Activated CD4-positive, alpha-beta T cell treated with anti-CD3 and anti-CD28 coated beads, Interleukin-2, amount 50 U/mL, for 16 hours (primary cell): ENCODE results near the gene TOR4A.

Experiments used
- DNase-seq: peaks from one replicate; pipeline ENCODE4 v3.0.0-alpha.2; 2020

The TOR4A gene

DNA sequence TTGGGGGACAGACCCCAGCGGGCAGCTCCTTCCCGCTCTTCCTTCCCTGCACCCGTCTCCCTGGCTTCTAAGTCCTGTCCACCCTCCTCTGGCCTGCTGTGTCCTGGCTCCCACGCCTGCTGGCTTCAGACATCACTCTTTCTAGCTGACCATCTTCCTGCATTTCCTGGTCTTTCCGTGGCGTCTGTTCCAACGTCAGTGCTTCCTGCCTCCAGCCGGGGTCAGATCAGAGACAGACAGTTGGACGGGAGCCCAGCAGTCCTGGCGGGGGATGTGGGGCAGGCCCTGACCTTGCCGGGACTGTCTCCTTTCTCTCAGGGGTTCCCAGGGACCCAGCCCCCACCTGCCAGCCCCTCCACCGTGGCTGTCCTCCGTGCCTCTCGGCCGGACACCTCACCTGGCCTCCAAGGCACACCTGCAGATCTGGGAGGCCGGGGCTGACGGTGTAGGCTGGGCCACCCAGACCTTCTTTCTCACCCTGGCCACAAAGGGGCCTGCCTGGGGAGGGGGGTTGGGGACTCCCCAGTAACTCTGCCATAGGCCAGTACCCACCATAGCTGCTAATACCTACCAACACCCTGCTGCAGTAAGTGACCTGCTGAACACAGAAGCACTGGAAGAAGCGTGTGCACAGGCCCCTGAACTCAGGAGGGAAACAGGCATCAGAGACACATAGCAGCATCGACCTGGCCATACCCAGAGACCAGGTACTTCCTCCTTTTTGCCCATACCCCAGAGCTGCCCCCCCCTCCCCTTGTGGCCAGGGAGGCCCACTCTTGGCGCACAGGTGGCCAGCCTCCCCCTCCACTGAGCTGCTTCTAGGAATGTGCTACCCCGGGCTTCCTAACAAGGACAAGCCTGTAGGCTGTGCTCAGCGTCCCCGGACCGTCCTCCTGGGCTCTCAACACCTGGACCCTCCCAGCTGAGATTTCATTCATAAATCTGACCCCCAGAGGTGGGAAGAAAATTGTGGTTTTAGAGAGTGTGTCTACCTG lies 19.4 kb downstream of the TOR4A start:
- no peak for DNase-seq

DNA sequence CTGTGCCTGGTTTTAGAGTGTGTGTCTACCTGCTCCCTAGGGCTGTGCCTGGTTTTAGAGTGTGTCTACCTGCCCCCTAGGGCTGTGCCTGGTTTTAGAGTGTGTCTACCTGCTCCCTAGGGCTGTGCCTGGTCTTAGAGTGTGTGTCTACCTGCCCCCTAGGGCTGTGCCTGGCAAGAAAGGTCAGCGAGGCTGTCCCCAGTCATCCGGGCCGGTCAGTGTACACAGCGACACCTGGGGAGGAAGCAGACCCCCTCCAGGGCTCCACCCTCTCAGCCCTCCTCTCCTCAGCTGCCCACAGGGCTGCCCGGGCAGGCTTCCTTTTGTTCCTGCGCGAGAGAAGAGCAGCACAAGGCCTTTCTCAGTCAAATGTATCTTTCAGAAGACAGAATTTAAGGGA lies 20.4 kb downstream of the TOR4A start:
- no peak for DNase-seq

DNA sequence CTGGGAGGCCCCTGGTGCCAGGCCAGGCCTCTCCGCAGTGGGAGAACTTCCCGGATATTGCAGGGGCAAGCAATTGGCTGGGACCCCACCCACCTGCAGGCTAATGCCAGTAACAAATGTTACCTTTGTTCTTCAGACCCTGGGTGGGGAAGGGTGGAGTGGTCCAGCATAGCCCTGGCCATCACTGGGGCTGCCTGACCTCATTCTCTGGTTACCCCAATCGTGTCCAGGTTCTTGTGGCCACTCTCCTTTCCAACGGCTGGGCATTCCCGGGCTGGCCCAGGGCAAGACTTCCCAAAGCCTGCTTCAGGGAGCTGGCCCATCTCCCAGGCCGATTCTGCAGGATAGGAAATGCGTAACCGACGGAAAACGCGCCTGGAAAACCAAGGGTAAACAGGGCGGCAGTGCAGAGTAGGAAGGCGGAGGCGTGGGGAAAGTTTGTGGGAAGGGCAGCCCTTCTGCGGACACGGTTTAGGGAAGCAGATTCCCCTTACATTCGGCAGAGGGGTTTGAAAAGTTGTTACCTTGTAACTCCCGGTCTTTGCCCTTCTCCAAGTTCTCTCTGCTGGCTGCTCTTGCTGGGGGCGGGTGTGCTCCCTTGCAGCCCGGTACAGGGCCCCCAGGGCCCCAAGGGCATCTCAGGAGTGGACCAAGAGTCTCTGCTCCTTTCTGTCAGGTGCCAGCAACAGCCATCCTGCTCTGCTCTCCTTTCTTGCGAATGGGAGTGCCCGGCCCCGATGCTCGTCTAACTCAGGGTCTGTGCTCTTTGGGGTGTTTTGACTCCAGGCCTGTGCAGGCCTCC lies 21.1 kb downstream of the TOR4A start:
- DNase-seq = no peak

DNA sequence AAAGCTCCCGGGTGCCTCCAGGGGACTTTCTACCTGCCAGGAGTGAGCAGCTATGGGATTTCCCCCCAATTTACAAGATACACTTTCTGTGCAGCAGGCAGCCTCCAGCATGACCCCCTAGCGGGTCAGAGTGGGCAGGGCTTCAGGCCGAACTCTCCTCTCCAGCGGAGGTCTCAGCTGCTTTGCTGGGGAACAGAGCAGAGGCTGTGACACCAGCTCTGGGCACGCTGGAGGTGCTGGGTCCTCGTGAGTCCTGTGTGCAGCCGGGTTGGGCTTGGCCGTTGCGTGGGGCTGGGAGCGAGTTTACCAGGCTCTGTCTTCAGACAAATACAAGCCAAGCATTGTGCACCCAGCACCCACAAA lies 21.7 kb downstream of the TOR4A start:
- DNase-seq = no peak

DNA sequence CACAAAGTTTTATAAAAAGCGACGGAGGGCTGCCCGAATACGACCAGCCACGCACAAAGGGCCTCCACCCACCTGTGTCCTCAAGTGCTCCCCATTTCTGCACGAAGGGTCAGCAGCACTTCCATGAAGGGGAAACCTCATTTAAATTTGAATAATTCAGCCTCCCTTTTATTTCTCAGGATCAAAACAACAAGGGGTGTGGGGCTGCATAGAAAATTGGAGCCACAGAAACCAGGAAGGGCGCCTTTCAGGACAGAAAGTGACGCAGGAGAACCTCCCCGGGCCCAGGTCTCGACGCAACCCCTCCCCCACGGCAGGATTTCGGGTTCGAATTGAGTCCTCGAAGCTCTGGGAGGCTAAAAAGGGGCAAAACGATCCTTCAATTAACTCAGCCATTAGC lies 22.4 kb downstream of the TOR4A start:
- no peak for DNase-seq

DNA sequence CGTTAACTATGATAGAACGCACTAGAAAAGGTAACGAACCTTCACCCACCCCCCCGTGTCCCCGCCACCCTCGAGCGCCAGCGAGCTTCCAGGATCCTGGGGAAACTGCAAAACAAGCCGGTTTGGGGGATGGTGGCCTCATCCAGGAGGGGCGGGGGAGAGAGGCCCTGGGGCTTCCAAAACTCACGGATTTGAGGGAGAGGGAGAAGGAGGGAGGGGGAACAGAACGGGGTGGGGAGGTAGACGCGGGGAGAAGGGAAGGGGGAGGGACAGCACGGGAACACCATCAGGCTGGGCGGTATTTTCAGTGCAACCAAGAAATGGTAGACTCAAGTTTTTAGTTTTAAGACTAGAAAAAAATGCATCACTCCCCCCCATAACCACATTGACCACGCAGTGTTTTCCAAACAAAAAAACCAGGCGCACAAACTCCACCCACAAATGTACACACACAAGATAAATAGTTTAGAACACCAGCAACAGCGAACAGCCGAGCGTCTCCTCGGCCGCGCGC lies 23.1 kb downstream of the TOR4A start:
- DNase-seq = no peak

DNA sequence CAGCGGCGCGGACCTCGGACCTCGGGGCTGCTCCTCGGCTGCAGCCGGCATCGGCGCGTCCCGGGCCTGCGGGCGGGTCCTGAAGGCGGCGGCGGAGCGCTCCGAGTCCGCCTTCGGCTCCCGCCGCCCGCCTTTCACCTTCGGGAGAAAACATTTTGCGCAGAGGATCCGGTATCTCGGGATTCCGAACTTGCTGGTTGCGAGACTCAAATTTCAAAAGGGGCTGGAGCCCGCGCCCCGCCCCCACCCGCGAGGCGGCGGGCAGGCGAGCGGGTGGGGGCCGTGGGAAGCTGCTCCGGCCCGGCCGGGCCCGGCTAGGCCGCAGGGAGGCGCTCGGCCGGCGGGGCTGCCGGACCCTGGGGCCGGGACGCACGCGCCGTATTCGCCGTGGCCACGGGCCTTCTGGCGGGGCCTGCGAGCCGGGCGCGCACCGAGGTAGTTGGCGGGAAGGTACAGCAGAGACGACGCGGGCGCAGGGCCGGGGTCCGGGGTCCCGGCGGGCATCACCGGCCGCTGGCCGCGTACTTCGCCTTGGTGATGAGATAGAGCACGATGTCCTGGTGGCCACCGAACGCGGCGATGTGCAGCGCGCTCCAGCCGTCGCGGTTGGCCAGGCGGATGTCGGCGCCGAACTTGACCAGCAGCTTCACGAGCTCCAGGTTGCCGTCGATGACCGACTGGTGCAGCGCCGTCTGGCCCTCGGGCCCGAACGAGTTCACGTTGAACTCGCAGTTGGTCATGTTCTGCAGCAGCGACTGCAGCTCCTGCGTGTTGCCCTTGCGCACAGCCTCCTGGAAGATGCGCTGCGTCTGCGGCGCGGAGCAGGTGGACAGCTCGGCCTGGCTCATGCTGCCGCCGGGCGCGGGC lies 23.8 kb downstream of the TOR4A start:
- no peak for DNase-seq

DNA sequence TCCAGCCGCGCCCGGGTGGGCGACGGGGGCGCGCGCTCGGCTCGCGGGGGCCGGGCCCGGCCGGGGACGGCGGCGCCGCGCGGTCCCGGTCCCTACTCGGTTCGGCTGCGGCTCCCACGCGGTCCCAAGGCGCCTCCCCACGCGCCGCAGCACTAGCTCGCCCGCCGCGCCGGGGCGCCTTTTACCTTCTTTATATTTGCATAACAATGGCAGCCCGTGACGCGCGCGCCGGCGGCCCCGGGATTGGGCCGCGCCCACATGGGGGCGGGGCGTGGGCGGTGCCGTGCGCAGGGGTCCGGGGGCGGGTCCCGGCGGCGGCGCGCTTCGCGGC lies 24.6 kb downstream of the TOR4A start, which contains the start of gene NRARP:
Gene NRARP (minus strand): TSS at position 154 of the 331 bp plus-strand sequence. CDS start 343 bp downstream, outside the sequence.
- DNase-seq = peak; percentile 89

DNA sequence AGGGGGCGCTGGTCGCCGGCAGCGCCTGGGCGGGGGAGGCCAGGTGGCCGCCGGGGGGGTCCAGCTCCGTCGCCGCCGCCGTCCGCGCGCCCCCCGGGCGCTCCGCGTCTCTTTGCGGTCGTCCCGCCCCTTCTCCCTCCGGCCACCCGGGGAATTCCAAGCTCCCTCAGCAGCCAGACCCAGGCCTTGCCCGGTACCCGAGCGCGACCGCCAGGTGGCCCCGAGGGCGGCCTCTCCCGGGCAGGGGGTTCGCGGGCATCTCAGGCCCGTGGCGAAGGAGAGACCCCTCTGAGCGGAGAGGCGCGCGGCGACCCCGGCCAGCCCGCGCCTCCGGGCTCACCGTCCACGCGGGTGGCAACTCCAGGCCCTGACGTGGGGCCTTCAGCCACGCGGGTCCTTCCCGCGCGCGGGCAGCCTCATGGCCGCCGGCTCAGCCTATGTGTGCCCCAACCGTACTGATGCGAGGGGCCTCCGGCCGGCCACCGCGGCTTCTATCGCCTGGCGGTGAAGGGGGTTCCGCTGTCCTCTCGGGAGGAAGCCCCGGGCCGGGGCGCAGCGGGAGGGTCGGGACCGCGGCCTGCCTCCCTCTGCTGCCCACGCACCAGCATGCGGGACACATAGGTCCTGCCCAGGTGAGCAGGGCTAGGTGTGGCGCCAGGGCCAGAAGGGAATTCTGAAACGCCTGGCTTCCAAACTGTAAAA lies 25.1 kb downstream of the TOR4A start:
- no peak for DNase-seq

DNA sequence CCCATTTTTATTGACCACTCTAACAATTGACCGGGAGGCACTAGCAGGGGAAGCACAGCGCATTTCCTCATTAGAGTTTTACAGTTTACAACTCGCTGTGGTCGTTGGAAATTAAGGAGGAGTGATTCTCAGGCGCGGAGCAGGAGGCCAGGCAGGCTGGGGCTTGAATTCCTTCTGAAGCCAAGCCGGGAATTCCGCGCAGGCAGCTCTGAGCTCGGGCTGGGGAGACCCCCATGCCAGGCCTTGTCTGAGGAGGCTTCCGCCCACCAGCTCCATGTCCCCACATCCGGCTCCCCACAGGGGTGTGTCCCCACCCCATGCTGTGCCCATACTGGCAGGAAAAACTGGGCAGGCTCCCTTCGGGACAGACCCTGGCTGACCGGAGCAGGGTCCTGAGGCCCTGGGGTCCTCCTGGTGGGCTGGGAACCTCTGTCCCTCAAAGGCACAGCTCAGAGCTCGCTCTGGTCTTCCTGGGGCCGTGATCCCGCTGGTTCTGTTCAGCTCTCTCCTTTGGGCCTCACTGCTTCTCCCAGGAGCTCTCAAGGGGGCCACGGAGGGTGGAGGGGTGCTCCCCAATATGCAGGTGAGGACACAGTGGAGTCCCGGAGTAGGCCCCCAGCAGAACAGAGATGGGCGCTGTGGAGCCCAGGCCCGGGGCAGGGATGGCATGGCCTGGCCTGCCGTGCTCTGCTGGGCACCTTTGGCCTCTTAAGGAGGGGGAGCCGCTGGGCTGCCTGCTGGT lies 25.8 kb downstream of the TOR4A start:
- DNase-seq = no peak

DNA sequence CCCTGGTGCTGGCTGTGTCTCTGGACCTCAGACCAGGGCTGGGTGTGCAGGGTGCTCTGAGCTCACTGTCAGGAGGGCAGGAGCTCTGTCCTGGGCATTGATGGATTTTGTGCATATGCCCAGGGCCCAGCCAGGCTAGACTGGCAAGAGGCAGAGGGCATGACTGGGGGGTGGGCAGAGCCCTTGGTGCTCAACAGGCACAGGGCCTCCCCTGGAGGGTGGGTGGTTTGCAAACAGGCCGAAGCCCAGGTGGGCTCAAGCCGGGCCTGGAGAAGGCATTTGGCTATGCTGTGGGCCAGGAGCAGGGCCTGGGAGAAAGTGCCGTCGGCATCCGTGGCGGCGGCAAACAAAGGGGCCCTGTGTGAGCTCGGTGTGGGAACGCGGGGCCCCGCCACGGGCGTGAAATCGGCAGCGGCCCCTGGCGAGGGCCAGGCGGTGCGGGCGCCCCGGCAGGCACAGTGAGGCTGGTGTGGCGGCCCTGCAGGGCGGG lies 26.4 kb downstream of the TOR4A start:
- no peak for DNase-seq

DNA sequence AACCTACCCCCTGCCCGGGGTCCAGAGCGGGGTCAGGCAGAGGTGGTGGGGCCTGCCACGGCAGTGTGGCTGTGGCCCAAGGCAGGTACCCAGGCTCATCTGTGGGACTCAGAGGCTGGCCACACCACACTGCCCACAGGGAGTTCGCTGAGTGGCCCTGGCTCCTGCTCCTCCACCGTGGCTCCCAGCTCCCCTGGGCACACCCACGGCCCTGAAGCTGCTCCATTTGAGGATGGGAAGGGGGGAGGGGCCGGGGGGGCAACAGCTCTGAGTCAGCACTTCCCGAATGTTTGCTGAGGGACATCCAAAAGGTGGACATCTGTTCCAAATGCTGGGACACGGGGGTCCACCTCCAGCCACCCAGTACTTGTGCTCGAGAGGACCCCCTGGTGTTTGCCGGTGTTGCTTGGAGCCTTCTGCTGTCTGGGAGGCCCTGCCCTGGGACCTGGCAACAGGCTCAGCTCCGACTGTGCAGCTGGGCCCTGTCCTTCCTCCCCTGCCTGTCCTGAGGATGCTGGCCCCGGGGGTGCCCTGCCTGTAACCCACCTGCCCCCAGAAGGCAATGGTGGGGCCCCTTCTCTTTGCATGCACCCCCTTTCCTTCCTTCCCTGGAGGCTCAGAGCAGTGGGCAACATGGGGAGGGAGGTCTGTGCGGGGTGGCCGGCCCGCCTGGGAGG lies 27.0 kb downstream of the TOR4A start:
- DNase-seq = no peak

DNA sequence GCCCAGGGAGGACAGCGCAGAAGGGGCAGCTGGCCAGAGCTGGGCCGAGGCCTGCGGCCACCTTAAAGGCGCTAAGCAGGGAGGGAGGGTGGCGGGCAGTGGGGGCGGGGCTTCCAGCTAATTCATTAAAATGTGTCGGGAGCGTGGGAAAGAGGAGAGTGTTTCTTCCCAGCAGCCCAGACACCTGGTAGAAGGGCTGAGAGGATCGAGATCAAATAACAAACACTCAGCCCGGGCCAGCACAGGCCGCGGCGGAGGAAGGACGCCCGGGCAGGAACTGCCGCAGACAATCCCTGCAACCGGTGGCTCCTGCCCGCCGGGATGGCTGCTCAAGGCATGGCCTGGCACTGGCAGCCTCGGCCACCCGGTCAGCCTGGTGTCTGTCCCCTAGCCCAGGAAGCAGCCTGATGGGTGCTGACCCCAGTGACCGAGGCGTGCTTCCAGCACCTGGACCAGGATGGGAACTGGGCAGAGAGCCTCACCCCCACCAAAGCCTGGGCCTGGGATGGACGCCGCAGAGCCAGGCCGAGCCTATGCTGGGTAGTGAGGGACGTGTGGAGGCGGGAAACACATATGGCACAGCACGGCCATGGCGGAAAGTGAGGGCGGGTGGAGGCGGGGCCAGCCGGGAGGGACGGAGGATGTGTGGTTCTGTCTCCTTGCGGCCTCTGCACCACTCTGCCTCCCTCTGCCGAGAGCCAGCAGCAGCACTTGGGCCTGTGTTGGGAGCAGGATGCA lies 27.7 kb downstream of the TOR4A start:
- DNase-seq = peak; percentile 70

DNA sequence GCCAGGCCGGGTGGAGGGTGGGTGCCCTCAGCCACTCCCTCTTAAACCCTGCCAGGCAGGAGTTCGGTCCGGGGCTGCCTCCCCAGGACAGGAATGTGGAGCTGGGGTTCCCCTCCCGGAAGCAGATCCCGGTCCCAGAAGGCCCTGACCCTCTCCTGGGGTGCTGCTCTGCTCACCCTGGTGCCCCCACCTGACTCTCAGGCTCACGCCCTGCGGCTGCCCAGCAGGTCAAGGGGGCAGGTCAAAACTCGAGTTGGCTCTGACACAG lies 28.2 kb downstream of the TOR4A start:
- DNase-seq = no peak

DNA sequence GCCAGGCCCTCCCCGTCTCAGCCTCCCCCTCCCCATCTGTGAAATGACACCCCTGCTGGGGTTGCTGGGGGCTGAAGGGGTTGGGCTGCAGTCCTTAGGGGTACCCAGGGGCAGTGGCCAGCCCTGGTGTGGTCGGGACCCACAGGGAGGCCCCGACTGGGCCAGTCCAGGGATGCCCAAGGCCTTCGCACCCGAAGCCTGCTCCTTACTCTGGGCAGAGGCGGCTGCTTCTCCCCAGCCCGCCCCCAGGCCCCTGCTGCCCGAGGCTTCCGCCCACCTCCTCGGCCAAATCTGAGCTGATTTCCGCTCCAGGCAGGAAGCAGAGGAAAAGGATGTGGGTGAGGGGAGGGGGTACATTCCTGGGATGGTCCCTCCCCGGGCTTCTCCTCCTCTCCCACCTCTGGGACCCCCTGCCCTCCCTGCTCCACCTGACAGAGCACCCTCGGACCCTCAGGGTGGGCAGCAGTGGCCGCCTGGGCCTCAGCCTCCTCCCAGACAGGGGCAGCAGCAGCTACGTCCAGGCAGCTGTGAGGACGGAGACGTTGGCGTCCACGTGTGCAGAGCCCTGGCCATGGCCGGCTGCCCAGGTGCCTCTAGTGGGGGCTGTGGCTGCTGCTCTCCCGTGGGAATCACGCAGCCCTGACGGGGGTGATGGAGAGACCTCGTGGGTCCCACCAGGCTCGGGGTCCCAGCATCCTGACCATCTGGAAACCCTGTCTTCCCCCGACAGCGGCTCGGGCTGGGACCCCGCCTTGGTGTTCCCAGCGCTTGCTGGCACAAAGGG lies 28.7 kb downstream of the TOR4A start:
- DNase-seq = no peak

DNA sequence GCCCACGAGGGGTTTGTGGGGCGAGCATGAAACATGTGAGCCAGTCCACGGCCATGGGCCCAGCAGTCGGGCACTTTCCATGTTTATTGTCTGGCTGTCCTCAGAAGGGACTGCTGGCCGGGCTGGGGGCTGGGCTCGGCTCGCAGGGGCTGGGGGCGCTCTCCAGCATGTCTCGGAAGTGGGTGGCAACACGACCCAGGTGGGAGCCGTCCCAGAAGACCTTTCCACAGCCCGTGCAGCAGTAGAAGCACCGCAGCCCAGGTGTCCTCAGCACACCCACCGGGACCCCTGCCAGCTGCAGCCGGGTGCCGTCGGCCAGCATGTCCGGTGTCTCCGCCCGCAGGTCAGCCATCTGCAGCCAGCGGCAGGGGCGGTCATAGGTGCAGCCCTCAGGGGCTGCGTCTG lies 29.3 kb downstream of the TOR4A start:
- no peak for DNase-seq

DNA sequence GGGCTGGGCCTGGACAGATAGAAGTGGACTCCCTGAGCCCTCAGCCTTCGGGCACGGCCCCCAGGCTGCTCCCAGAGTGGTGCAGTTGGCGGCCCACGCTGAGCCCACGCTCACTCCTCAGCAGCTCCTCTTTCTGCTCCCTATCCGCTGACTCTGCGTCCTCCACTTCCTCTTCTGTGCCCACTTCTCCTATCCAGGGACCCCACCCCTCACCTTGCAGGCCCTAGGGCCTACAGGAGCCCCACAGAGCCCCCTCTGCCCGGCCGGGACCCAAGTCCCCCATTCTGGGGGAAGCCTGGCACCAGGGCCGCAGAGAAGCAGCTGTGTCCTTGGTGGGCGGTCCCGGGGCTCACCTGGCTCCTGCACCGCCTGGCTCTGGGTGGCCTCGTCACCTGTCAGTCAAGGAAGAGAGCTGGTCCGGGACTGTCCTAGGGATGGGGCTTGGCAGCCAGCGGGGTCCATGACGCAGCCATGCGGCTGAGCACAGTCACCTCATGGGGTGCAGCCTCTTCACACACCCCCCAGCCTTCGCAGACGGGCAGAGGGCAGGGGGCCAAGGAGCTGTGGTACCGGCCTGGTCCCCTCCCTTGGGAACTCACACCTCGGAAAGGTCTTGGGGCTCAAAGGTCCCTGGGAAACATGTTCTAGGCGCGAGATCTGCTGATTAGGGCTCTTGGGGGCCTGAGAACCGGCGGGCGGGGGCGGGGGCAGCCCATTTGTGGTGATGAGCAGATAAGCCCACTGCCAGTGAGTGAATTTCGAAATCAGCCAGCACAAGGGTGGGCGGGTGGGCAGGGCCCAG lies 29.9 kb downstream of the TOR4A start:
- DNase-seq = no peak

DNA sequence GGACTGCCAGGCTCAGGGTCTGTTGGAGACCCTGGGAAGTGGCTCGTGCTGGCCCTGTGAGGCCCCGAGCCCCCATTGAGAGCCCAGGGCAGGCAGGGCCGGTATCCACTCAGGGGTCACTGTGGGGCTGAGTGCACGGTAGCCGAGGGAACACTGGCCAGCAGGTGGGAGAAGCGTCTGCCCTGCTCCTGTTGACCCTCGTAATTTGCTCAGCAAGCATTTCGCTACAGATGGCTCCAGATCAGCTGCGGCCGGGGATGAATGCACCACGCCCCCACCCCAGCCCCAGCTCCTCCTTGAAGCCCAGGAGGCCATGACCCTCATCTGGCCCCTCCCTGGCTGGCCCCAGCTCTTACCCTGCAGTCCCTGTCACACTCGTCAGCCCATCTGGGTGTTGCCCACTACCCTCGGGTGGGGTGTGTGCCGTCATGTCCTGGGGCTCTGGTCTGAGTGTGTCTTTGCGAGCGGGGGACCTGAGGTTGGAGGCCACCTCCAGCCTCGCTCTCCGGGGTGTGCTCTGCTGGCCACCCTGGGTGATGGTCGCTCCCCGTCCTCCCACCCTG lies 30.6 kb downstream of the TOR4A start:
- DNase-seq = no peak
